ENCODE results near the gene FAM110D. TPM values are rescaled to one million over a fixed set of nuclear protein-coding genes. Genes with fewer than 3 reads are reported as not detected.

Gene FAM110D
- total RNA-seq (2014; rRNA removed; shearing (Covaris generic)) = 0.10 and 0.18 TPM in 2 replicates

DNA sequence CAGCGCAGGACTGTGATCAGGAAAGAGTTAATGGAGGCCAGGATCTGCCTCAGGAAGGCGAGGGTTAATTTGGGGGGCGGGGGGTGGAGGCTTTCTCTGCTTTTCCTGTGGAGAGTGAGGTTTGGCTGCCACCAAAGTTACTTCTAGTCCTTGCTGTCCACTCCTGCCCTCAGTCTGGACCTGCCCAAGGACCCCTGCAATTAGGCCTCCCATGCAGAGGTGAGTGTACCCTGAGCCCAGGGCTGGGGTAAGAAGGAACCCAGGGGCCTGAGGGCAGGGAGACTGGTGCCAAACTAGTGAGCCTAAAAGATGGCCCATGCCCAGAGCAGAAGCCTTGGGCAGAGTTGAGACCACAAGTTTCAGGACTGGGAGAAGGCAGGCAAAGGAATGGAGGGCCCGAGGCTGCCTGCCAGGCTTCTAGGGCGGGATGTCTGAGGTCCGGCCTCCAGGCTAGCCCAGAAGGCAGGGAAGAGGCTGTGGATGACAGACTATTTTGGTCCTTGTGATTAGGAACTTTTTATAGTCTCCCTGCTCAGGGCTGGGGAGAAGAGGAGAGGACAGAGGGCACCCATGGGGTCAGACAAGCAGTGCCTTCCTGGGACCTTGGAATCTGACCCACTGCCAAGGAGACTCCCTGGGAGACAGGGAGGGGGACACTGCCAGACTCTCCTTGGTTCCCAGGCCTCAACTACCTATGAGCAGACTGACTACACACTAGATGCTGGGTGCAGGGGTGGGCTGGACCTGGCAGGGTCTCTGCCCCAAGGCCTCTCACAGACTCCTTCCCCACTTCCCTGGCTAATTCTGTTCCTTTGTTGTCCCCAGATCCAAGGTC lies at the start of gene FAM110D:
TSS of gene FAM110D (plus strand) at position 172 of the 835 bp plus-strand sequence. CDS start 2,213 bp downstream, outside the sequence.
- Histone ChIP-seq H3K36me3 (no peaks in the 10 kb centered on the region), H3K27ac (no peak within 1 kb of the TSS), H3K9me3 (replicated peaks) (no peaks in the 10 kb centered on the region), H3K4me1 (peaks cover 22% of the 10 kb centered on the region), H3K27me3 (peaks cover 43% of the 10 kb centered on the region), H3K4me3 (no peak within 1 kb of the TSS)
- no peak for DNase-seq

DNA sequence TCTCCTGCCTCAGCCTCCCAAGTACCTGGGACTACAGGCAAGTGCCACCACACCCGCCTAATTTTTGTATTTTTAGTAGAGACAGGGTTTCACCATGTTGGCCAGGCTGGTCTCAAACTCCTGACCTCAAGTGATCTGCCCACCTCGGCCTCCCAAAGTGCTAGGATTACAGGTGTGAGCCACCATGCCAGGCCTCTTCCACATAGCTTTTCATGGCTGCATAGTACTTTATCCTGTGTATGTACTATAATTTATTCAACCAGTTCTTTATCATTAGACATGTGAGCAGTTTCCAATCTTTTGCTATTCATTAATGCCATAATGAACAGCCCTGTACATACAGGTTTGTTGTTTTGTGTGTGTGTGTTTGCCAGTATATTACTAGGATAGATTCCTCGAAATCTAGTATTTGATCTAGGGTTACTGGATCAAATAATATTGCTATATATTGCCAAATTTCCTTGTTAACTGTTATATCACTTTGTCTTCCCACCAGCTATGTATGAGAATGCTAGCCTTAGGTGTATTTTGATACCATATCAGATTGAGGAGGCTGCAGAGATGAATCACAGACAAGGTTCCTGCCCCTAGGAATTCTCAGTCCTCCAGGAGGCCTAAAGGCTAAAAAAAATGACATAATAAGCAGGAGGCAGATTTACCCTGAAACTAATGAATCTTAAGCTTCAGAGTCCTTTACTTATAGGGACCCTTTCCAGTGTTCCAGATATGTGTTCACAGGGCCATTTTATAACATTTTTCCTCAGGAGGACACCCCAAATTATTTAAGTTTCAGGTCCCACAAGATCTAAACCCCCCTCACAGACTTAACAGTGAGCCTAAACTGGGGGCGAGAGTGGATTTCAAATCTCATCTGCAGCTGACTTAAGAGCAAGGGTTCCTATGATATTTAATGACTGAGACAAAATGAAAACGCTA lies 49.4 kb upstream of the FAM110D start:
- Histone ChIP-seq H3K27me3 (peaks cover 3% of the 10 kb centered on the region; the same call in 1 of the 2 replicates), H3K27ac (no peak overlapping the region), H3K4me3 (no peak overlapping the region), H3K36me3 (no peaks in the 10 kb centered on the region), H3K4me1 (0 out of 2 replicates have a peak, but pooled peaks cover 3% of the 10 kb centered on the region), H3K9me3 (replicated peaks) (no peaks in the 10 kb centered on the region)
- DNase-seq = no peak

DNA sequence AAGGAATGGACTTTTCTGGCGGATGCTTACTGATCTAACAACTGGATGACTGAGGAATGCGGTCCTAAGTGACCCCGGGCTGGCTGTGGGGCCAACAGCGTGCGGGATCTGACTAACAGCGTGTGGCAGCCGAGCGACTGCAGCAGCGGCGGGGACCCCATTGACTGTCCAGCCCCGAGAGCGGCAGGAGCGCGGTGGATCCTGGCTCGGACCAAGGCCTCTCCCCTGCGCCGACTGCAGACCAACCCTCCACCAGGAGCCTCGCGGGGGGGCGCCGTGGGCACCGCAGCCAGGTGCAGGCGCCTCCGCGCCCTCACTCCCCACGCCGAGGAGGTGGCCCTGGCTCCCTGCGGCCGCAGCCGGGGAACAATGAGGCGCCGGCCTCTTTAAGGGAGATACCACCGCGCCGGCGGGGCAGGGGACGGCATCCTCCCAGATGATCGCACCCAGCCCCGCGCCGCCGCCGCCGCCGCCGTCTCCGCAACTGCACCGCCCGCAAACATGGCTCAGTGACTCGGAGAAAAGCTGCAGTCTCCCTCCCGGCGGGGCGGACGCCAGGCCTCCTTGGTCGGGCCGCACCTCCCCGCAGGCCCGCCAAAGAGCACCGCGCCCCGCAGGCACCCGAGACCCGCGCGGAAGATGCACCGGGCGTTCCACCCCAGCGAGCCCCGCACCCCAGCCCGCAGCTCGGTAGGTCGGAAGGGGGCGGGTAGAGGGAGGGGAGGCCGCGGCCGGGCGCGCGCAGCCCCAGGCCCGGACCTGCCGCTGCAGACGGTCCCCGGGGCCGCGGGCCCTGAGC lies 47.9 kb upstream of the FAM110D start:
- Histone ChIP-seq H3K27ac (peak overlapping the region; percentile 47), H3K36me3 (peaks cover 6% of the 10 kb centered on the region; the same call in 1 of the 2 replicates), H3K27me3 (peaks cover 2% of the 10 kb centered on the region; the same call in 1 of the 2 replicates), H3K4me3 (peak overlapping the region; percentile 79), H3K4me1 (0 out of 2 replicates have a peak, but pooled peaks cover 3% of the 10 kb centered on the region), H3K9me3 (replicated peaks) (no peaks in the 10 kb centered on the region)
- DNase-seq = peak; percentile 75 to 80

DNA sequence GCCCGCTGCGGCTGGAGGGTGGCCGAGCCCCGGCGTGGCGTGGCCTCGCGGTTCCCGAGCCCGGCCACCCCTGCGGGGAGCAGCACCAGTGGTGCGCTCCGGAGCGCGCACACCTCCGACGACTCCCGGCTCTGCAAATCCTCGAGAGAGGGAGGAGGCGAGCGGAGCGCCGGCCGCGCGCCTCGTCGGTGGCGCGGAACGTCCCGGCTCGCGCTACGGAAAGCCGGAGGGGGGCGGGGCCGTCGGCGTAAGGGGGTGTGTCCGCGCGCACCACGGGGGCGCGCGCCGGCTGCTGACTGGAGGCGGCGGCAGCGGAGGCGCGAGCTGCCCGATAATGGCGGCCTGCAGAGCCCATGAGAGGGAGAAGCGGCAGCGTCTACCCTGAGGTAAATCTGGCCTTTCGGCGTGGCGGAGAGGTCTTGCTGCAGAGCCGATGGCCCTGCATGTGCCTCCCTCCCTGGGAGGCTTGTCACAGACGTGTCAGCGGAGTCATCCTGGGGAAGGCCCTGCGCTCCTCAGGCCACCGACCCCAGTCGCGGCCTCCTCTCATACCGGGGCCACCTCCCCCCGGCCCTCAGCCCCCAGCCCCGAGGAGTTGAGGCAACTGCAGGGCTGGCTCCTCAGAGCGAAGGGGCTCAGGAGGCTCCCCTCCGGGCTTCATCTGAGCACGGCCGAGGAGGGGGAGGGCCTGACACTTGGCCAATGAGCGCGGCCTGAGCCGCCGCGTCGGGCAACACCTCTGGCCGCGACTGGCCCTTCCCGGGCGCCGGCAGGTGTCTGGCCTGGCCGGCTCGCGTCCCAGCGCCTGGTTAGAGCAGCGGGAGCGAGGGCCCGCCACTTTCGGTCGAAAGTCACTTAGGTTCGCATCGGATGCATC lies 47.1 kb upstream of the FAM110D start, which contains the start of gene PDIK1L:
TSS of gene PDIK1L (plus strand) at position 295 of the 877 bp plus-strand sequence. CDS start 2,485 bp downstream, outside the sequence.
- peak; percentile 92 to 95 for DNase-seq

GRCh38 chr1:26112407-26112775 lies 46.5 kb upstream of the FAM110D start:
- H3K27ac ChIP-seq = no peak overlapping the region; the same call in 1 of the 2 replicates
- 0 out of 2 replicates have a peak, but pooled peaks cover 3% of the 10 kb centered on the region for H3K4me1 ChIP-seq
- H3K27me3 ChIP-seq = no peaks in the 10 kb centered on the region
- H3K9me3 ChIP-seq (replicated peaks) = no peaks in the 10 kb centered on the region
- peak overlapping the region; percentile 79 for H3K4me3 ChIP-seq
- DNase-seq = no peak
- peaks cover 6% of the 10 kb centered on the region; the same call in 1 of the 2 replicates for H3K36me3 ChIP-seq

More for the DNA sequence above, 47.1 kb upstream of the FAM110D start, which contains the start of gene PDIK1L:
- Histone ChIP-seq H3K4me3 (peak within 1 kb of the TSS; percentile 79), H3K27ac (peak within 1 kb of the TSS; percentile 47), H3K27me3 (no peaks in the 10 kb centered on the region), H3K9me3 (replicated peaks) (no peaks in the 10 kb centered on the region), H3K36me3 (peaks cover 6% of the 10 kb centered on the region; the same call in 1 of the 2 replicates), H3K4me1 (0 out of 2 replicates have a peak, but pooled peaks cover 3% of the 10 kb centered on the region)

GRCh38 chr1:26114165-26114927 lies 44.5 kb upstream of the FAM110D start:
- Histone ChIP-seq H3K4me3 (no peak overlapping the region), H3K36me3 (peaks cover 13% of the 10 kb centered on the region; the same call in 1 of the 2 replicates), H3K27ac (no peak overlapping the region), H3K4me1 (0 out of 2 replicates have a peak, but pooled peaks cover 3% of the 10 kb centered on the region), H3K27me3 (no peaks in the 10 kb centered on the region), H3K9me3 (replicated peaks) (no peaks in the 10 kb centered on the region)
- DNase-seq = no peak

DNA sequence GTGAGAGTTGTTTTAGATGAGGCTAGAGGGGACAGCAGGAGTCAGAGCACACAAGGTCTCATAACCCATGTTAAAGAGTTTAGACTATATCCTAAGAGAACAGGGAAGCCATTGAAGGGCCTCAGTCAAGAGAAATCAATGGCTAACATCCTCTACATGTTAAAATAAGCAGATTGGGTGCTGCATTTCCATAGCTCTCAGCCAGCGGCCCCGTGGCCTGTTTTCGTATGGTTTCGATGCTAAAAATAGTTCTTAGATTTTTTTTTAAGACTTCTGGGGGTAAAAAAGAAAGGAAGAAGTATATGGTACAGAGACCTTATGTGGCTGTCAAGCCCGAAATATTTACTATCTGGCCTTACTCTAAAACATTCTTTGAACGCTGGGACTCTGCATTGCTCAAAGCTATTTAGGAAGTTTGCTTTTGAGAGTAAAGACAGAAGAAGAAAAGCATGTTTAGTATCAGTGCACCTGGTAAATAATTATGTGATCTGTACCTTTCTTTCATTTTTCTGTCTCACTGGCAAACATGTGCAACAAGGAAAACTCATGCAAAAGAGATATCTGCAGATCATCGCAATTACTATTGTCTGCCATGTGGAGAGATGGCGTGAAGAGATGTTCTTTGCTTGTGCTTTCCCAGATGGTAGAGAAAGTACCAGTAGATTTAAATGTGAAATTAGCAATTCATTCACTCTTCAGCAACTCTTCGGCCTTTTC lies 38.8 kb upstream of the FAM110D start:
- no peaks in the 10 kb centered on the region for H3K4me1 ChIP-seq
- H3K9me3 ChIP-seq (replicated peaks) = no peaks in the 10 kb centered on the region
- no peaks in the 10 kb centered on the region for H3K27me3 ChIP-seq
- no peak overlapping the region for H3K27ac ChIP-seq
- no peak for DNase-seq
- H3K4me3 ChIP-seq = no peak overlapping the region
- H3K36me3 ChIP-seq = peaks cover 11% of the 10 kb centered on the region; the same call in 1 of the 2 replicates

GRCh38 chr1:26121854-26122773 lies 36.8 kb upstream of the FAM110D start:
- Histone ChIP-seq H3K9me3 (replicated peaks) (no peaks in the 10 kb centered on the region), H3K27ac (no peak overlapping the region), H3K36me3 (peaks cover 9% of the 10 kb centered on the region; the same call in 1 of the 2 replicates), H3K4me1 (no peaks in the 10 kb centered on the region), H3K4me3 (no peak overlapping the region), H3K27me3 (no peaks in the 10 kb centered on the region)
- no peak for DNase-seq

DNA sequence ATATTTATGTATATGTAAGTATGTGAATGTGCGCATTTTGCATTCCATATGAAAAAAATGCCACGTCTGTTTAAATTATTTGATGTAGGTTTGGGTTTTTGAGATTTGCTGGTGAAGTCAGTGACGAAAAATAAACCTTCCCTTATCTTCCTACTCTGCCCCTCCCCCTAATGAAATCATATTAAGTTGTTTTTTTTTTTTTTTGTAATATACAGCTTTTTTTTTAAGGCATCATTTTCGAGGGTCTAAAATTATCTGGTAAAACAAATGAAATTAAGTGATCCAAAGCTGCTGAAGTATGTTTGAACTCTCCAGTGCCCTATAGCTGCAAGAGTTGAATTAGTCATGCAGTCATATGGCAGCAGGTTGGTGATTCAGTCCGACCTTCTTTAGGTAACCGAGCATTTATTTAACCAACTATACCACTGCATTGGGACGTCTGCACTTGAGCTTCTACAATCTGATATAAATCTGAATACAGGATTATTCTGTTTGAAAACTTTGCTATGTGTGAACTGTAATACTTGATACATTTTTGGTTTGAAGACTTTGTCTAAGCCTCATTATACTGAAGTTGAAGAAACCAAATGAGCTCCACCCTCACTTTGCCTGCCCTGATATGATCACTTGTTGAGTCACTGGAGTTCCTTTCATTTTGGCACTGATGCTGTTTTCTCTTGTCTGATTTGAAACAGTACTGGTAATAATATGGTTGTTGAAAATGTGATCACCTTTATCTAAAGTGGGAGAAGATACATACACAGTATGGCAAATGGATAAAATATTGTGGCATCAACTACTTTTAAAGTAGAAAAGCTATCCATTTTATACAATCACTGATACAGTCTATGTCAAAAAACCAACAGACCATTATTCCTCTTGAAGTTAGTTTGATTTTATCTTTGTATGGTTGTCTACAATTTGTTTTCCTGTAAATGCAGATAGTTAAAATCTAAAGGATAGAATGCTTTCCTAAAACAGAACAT lies 35.6 kb upstream of the FAM110D start:
- peaks cover 9% of the 10 kb centered on the region; the same call in 1 of the 2 replicates for H3K36me3 ChIP-seq
- H3K4me1 ChIP-seq = no peaks in the 10 kb centered on the region
- no peak for DNase-seq
- H3K27me3 ChIP-seq = no peaks in the 10 kb centered on the region
- H3K4me3 ChIP-seq = no peak overlapping the region
- no peak overlapping the region for H3K27ac ChIP-seq
- no peaks in the 10 kb centered on the region for H3K9me3 ChIP-seq (replicated peaks)

All from SJCRH30 (cell line).